Measurements from ENCODE around the gene NOB1.

DNA sequence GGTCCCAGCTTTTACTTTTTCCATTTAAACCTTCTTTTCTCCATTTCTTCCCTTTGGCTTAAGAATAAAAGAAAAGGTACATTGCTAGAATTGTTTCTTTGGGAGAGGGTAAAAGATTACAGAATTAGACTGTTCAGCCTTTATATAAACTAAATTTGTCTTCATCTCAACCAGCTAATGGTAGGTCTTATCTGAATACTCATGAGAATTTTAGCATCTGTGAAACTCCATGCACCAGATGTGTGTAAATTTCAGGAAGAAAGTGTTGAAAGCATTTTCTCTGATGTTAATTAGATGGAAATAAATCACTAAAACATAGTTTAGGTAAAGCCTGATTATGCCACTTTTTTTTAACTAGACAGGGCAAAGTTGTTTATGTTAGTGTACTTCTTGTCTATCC, 53.3 kb downstream of the NOB1 start:
- no peak for TF ChIP-seq EZH2 (IDR thresholded peaks at IDR 0.05; ENCODE audit: borderline replicate concordance, low read length)
- TF ChIP-seq, protein P1, sequence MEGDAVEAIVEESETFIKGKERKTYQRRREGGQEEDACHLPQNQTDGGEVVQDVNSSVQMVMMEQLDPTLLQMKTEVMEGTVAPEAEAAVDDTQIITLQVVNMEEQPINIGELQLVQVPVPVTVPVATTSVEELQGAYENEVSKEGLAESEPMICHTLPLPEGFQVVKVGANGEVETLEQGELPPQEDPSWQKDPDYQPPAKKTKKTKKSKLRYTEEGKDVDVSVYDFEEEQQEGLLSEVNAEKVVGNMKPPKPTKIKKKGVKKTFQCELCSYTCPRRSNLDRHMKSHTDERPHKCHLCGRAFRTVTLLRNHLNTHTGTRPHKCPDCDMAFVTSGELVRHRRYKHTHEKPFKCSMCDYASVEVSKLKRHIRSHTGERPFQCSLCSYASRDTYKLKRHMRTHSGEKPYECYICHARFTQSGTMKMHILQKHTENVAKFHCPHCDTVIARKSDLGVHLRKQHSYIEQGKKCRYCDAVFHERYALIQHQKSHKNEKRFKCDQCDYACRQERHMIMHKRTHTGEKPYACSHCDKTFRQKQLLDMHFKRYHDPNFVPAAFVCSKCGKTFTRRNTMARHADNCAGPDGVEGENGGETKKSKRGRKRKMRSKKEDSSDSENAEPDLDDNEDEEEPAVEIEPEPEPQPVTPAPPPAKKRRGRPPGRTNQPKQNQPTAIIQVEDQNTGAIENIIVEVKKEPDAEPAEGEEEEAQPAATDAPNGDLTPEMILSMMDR (IDR thresholded peaks at IDR 0.05; ENCODE audit: low read length): no peak

All from OCI-LY1 (cell line).